NOMO-1 treated with dmso at 0.1 percent for 144 hours (cell line): Measurements from ENCODE around the gene REC114.
A peak's percentile ranks its signal among the peaks of the same experiment; 100 is the strongest.
"Not testable (repeated sequence)": the region's sequence is repeated elsewhere in the genome, so short reads cannot be mapped to it uniquely, and the experiment has no call there.

Experiments
- DNase-seq: peaks from one replicate; lab custom pipeline; 2025; ENCODE audit not compliant: unreplicated experiment; lab: John Stamatoyannopoulos, UW

REC114 gene

DNA sequence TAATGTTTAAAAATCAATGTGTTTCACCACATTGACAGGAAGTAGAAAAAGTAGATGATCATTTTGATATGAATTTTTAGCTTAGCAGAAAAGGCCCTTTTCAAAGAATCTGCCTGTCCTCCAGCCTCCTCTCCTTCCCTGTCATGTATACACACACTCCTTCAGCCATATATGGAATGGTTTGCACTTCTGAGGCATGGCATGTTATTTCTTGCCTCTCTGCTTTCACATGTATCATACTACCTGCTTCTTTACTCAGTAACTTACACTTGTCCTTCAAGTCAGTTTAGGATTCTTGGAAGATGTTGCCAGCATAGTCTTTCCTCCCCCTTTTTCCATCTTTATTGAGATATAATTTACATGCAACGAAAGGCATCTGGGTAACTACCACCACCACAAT, 79.0 kb downstream of the REC114 start:
- no peak for DNase-seq

DNA sequence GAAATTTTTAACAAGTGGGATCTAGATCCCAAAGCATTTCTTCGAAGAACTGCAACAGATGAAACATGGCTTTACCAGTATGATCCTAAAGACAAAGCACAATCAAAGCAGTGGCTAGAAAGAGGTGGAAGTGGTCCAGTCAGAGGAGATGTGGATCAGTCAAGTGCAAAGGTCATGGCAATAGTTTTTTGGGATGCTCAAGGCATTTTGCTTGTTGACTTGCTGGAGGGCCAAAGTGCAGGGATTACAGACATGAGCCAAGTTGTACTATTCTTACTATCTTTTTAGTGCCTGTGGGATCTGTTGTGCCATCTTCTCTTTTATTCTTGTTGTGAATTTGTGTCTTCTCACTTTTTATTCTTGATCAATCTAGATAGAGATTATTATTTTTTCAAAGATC, 82.0 kb downstream of the REC114 start:
- DNase-seq, result no peak

GRCh38 chr15:73527598-73527997, 84.6 kb downstream of the REC114 start:
- DNase-seq, result no peak

DNA sequence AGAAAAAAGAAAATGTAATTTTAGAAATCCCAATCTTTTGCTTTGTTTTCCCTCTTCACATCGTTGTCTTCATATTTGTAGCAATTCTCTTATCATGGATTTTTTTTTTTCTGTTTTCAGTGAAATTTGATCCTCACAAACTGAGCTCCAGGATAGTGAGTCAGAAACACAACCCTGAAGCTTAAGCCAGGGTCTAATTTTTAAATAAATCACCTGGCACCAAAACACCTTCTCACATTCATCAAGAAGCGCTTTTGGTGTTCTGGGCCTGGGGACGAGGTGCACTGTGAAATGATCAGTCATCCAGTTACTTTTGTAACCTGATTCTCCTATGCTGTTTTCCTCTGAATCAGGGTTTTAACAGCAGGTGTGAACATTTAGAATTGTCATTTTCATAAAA, 87.7 kb downstream of the REC114 start:
- DNase-seq, result no peak

DNA sequence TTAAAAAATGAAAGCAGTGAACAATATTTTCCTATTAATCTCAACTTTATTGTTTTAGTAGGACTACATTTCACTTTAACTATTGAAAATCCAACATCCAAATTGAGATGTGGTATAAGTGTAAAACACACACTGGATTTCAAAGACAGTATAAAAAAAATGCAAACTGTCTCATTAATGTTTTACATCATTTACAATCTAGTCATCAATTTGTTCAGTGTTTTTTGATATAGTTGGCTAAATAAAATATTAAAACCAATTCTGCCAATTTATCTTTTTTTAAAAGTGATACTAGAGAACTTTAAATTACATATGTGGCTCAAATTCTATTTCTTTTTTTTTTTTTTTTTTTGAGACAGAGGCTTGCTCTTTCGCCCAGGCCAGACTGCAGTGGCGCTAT, 95.2 kb downstream of the REC114 start:
- DNase-seq, result no peak

DNA sequence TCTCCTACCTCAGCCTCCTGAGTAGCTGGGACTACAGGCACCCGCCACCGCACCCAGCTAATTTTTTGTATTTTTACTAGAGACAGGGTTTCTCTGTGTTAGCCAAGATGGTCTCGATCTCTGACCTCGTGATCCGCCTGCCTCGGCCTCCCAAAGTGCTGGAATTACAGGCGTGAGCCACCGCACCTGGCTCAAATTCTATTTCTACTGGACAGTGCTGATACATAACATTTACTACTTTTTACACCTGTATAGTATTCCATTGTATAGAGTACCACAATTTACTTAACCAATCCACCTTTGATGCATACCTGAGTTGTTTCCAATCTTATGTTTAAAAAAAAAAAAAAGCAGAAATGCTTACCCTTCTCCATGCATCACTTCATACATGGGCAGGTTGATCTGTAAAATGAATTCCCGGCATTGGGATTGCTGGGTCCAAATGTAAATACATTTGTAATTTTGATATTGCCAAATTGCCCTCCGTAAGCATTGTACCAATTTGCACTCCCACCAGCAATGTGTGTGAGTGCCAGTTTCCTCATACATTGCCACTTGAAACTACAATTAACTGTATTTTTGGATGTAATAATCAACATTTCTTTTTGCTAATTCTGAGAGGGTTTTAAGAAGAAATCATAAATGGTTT, 95.7 kb downstream of the REC114 start:
- no peak for DNase-seq

DNA sequence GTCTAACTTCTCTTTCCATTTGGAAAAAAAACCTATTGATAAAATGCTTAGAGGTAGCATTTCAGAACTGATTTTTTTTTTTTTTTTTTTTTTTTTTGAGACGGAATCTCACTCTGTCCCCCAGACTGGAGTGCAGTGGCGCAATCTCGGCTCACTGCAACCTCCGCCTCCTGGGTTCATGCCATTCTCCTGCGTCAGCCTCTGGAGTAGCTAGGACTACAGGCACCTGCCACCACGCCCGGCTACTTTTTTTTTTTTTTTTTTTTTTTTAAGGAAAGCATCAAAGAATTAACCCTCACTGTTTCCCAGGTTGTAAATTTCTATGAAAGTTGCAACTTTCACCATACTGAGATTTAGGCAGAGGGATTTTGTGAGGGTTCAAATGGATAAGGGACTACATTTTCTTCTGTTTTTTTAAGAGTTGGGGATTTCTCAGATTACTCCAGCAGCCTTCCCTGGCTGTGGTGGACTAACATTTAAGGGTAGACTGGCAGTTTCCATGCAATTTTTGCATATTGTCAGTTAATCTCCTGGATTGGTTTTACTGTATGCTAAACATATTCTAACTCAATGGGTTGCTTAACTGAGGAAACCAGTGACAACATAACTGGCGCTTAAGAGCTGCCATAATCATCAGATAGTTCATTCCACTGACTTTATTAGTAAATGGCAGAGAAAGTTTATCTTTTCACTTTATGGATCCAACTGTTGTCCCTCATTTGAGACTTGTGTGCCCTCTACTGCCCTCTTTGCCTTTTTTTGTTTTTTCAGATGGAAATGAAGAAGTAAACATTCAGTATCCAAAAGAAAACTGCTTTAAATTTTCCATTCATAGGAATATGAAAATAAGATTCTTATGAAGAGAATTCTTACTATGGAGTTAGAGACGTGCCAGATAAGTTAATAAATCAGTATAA, 96.5 kb downstream of the REC114 start:
- DNase-seq, result no peak

GRCh38 chr15:73540161-73540560, 97.2 kb downstream of the REC114 start:
- no peak for DNase-seq

DNA sequence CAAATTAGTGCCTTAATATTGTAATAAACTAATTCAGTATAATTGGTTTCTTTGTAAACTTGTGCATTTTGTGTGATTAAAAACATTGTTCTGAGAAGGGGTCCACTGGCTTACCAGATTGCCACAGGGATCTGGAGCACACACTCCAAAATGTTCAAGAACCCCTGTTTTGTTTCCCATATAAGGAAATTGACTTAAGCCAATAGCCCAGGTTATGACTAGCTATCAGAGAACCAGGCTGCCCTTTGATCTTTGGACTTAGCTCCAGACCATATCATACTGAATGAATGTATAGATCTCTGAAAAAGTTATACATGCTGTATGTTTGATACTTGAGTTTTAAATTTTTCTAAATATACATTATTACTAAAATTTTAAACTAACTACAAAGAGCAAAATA, 98.5 kb downstream of the REC114 start:
- DNase-seq, result no peak

GRCh38 chr15:73548925-73549324, 106.0 kb downstream of the REC114 start:
- DNase-seq, result not testable (repeated sequence)

DNA sequence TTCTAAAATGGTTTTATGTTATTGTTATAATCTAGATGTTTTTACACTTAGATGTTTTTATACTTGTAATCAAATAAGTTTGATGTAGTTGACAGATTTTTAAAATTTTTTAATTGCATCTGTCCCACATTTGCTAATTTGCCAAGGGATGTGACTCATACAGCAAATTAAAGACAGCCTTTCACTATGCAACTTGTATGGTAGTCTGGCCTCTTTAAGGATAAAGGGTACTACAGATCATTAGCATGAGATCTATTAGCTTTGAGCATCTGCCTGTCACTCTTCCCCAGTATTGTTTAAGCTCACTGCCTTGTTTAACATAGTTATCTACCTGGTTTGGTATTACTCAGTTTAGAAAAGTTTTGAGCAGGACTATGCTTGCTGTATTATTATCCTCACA, 107.2 kb downstream of the REC114 start:
- DNase-seq, result no peak

DNA sequence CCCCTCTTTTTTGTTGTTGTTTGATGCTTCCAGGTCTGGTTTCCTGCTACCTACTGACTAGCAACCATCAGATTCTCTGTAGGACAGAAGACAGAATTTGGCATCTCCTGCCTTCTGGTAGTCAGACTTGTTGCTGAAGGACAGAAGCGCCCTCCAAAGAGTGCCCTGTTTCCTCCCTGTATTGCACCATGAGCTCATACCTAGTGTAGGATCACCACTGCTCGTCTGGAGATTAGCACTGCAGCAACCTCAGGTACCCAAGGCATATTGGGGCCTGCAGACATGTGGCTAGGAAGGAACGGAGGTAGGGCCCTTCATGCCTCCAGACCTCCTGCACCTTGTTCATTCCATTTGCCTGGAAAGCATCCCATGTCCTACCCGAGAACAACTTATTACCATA, 112.1 kb downstream of the REC114 start:
- no peak for DNase-seq

DNA sequence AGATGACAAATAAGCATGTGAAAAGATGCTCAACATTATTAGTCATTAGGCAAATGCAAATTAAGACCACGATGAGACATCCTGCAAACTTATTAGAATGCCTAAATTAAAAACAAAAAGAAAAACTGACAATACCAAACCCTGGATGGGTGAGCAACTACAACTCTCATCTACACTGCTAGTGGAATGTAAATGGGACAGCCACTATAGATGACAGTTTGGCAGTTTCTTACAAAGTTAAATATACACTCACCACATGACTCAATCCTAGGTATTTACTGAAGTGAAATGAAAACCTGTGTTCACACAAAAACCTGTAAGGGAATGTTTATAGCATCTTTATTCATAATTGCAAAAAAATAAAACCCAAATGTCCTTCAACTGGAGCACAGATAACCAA, 115.6 kb downstream of the REC114 start:
- no peak for DNase-seq

- no peak for DNase-seq
These were observed 117.6 kb downstream of the REC114 start for GRCh38 chr15:73560501-73561117.

DNA sequence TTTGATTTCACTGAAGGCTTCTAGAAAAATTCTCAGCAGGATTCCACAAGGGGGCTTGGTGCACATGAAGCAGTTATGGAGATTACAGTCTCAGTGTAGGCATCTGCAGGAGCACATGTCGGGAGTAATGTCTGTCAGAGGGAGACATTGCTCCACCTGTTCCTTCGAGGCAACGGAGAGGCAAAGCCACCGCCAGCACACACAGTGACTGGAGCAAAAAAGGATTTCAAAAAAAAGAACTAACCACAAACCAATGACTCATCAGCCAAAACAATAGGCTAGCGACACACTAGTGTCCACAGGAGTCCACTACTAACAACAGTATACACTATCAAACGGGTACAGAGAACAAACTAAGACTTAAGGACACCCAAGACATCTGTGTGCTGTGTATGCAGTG, 121.3 kb downstream of the REC114 start:
- peak; percentile 30 for DNase-seq

GRCh38 chr15:73567020-73567419, 124.1 kb downstream of the REC114 start:
- no peak for DNase-seq

DNA sequence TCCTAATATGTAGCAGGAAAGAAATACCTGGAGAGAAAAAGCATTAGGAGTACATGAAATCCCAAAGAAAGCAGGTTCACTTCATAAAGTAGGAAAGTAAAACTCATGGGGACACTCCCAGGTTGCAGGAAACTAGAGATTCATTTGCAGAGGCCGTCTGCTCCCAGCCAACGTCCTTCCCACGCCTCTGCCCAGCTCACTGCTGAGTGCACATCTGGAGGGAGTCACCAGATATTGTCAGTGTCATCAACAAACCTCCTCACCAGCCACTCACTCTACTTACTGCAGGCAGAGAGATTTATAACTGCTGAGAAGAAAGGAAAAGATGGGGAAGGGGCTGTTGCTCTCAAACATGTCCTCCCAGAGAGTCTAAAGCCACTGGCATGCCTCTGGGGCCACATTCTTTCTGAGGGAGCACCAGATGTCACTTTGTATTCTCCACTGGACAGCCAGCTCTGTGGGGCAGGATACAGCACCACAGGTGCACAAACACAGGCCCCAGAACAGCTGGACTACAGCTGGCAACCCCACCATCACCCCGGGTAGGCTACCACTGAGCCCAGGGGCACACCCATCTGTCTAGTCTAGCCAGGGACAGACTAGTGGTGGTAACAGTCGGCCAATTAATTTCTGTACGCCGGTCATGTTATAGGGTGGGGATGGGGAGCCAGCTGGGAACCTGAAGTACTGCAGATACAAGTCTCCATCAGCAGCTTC, 125.8 kb downstream of the REC114 start:
- no peak for DNase-seq

- no peak for DNase-seq
These were observed 126.4 kb downstream of the REC114 start for GRCh38 chr15:73569361-73569760.

- no peak for DNase-seq
These were observed 127.5 kb downstream of the REC114 start for GRCh38 chr15:73570355-73571032.

GRCh38 chr15:73571346-73571745, 128.4 kb downstream of the REC114 start:
- no peak for DNase-seq

GRCh38 chr15:73572296-73572695, 129.3 kb downstream of the REC114 start:
- DNase-seq, result no peak
